Fibroblast of lung (primary cell): ENCODE measurements around the gene JAZF1.

ENCODE experiments used
- EZH2 ChIP-seq: IDR thresholded peaks from 2 replicates; pipeline ENCODE4 v1.5.1; 2012; ENCODE audit warnings: low read length, control low read depth, mild to moderate bottlenecking; ENCODE audit errors: missing control alignments
- TF ChIP-seq, protein P1 (sequence below), 2 donors: IDR thresholded peaks in 1 of 2; conservative IDR thresholded peaks in 1 of 2; 1 replicate in 1 of 2; 2 replicates in 1 of 2; pipeline ENCODE4 v1.5.1; 2011 to 2012; ENCODE audit warnings: low read length in 2 of 2, control low read depth in 1 of 2, inconsistent platforms in 1 of 2, low read depth in 1 of 2, mild to moderate bottlenecking in 1 of 2

DNA sequence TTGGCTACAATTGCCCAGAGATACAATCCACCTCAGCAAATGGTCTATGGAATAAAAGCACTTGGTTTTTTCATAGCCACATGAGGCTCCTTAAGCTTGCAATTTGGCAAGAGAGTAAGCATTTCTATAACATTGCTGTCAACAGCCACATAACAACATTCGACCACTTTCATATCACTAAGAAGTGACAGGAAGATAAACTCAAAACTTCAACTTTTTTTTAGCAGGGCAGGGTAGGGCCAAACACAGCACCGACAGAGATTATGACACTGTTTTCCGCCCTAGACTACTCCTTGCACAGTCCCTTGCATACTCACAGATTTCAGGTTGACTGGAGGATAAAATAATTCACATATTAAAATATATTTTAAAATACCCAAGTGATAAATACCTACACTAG is 185.4 kb downstream of the JAZF1 start:
- TF ChIP-seq, protein P1, sequence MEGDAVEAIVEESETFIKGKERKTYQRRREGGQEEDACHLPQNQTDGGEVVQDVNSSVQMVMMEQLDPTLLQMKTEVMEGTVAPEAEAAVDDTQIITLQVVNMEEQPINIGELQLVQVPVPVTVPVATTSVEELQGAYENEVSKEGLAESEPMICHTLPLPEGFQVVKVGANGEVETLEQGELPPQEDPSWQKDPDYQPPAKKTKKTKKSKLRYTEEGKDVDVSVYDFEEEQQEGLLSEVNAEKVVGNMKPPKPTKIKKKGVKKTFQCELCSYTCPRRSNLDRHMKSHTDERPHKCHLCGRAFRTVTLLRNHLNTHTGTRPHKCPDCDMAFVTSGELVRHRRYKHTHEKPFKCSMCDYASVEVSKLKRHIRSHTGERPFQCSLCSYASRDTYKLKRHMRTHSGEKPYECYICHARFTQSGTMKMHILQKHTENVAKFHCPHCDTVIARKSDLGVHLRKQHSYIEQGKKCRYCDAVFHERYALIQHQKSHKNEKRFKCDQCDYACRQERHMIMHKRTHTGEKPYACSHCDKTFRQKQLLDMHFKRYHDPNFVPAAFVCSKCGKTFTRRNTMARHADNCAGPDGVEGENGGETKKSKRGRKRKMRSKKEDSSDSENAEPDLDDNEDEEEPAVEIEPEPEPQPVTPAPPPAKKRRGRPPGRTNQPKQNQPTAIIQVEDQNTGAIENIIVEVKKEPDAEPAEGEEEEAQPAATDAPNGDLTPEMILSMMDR (conservative IDR thresholded peaks at IDR 0.05 in 1 of 2, IDR thresholded peaks at IDR 0.05 in 1 of 2; ENCODE audit: low read depth in 1 of 2, low read length in 2 of 2), result no peak
- TF ChIP-seq EZH2, result no peak
